HG02623 (cell line): ENCODE measurements around the gene MAML3.

ENCODE experiments used
- ATAC-seq: cut with Tn5 transposase; IDR thresholded peaks from one replicate; pipeline ENCODE4 v1.9.1; 2021; ENCODE audit warnings: moderate library complexity; ENCODE audit not compliant: unreplicated experiment

The MAML3 gene

GRCh38 chr4:139740531-139741041, 413.4 kb downstream of the MAML3 start:
- no peak for ATAC-seq

GRCh38 chr4:139740121-139740520, 413.9 kb downstream of the MAML3 start:
- ATAC-seq = no peak

GRCh38 chr4:139738846-139739613, 415.0 kb downstream of the MAML3 start:
- no peak for ATAC-seq

GRCh38 chr4:139736661-139737060, 417.3 kb downstream of the MAML3 start:
- no peak for ATAC-seq

GRCh38 chr4:139736274-139736660, 417.7 kb downstream of the MAML3 start:
- ATAC-seq = no peak

GRCh38 chr4:139735381-139736273, 418.4 kb downstream of the MAML3 start:
- ATAC-seq = no peak

GRCh38 chr4:139734875-139735380, 419.1 kb downstream of the MAML3 start:
- ATAC-seq = peak; percentile 49

GRCh38 chr4:139734201-139734874, 419.6 kb downstream of the MAML3 start:
- ATAC-seq = no peak

- ATAC-seq = no peak
Measured at GRCh38 chr4:139732991-139733570, 420.9 kb downstream of the MAML3 start.

GRCh38 chr4:139728840-139729239, 425.1 kb downstream of the MAML3 start:
- no peak for ATAC-seq

GRCh38 chr4:139728146-139728545, 425.8 kb downstream of the MAML3 start:
- no peak for ATAC-seq

- ATAC-seq = no peak
Measured at GRCh38 chr4:139726615-139727014, 427.4 kb downstream of the MAML3 start.

- no peak for ATAC-seq
Measured at GRCh38 chr4:139725236-139725635, 428.7 kb downstream of the MAML3 start.

GRCh38 chr4:139721789-139722188, 432.2 kb downstream of the MAML3 start:
- ATAC-seq = no peak

GRCh38 chr4:139720806-139721205, 433.2 kb downstream of the MAML3 start:
- no peak for ATAC-seq

GRCh38 chr4:139719381-139720101, 434.4 kb downstream of the MAML3 start:
- no peak for ATAC-seq

GRCh38 chr4:139718833-139719232, 435.2 kb downstream of the MAML3 start:
- ATAC-seq = no peak

- no peak for ATAC-seq
Measured at GRCh38 chr4:139718358-139718757, 435.6 kb downstream of the MAML3 start.

GRCh38 chr4:139715746-139716391, 438.1 kb downstream of the MAML3 start:
- ATAC-seq = no peak

GRCh38 chr4:139712882-139713281, 441.1 kb downstream of the MAML3 start:
- no peak for ATAC-seq
